Stimulated activated CD4-positive, alpha-beta T cell treated with anti-CD3 and anti-CD28 coated beads, Interleukin-15, amount 100 ng/mL, for 1 hour (primary cell): ENCODE data around the gene PCGF1.
A peak's percentile ranks its signal among the peaks of the same experiment; 100 is the strongest.

Experiments
- DNase-seq, 2 donors: peaks; one replicate each; pipeline ENCODE4 v3.0.0-alpha.2; 2020; ENCODE audit warnings: low read depth in 1 of 2, low spot score in 1 of 2

Gene PCGF1

DNA sequence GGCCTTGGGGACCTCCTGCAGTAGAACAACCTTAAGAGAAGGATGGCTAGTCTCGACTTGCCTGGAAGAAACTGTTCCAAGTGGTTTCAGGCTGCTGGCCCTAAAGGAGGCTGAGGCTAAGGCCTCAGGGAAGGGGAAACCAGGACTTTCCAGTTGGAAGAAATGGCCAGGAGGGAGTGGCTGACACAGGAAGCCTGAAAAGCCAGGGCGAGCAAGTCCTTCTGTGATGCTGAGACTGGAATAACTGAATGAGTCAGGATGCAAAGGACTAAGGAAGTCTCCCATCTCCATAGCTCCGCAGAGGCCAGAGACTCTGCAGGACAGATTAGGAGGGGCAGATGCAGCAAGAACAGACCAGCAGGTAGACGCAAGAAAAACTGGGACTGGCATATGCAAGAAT, 29.6 kb upstream of the PCGF1 start:
- DNase-seq: no peak

DNA sequence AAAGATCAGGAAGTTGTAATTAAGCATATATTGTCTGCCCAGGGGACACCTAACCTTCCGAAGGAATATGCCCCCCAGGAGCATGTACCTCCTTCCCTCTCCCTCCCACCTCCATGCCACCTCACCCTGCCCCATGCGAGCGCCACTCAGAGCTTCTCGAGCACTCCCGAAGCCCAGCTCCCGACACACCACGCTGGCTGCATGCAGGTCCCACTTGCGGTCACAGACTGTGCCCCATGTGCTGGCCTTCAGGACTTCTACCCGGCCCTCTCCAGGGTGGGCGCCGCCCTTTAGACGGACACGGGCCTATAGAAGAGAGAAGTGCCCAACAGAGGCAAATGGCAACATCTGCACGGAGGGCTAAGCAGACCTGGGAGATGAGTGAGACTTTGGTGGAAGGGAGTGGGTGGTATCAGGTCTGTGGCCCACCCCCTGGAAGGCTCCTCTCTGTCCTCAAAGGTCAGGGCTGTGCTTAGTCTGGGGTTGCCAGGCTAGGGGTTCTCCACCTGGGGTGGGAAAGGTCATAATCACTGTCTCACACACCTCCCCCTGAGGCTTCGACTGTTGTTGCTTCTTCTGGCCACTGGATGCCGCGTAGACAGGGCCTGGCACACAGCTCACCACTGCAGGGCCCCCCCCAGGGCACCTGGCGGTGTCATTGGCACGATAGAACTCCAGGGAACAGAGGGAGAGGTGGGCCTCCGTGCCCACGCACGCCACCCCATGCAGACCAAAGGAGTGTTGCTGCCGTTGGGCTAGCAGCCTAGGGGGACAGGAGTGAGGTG, 28.9 kb upstream of the PCGF1 start:
- no peak for DNase-seq

DNA sequence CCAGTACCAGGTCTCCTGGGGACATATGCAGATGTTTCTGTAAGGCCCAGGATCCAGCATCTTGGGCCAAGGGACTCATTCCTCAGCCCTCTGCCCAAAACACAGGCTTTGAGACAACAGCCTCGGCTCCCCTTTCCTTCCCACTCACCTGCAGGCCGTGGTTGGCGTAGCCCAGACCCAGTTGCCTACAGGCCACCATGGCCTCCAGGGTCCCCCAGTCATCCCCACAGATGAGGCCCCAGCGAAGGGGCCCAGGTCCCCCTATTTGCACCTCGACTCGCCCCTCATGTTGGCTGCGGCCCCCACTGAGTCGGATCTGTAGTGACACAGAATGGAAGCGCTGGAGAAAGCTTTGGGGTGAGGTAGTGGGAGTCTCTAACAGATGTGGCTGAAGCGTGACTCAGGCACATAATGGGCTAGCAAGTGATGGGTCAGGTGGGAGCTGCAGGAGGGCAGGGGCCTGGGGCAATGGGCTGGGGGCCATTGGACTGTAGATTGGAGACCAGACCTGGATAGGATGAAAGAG, 28.0 kb upstream of the PCGF1 start:
- DNase-seq: no peak

DNA sequence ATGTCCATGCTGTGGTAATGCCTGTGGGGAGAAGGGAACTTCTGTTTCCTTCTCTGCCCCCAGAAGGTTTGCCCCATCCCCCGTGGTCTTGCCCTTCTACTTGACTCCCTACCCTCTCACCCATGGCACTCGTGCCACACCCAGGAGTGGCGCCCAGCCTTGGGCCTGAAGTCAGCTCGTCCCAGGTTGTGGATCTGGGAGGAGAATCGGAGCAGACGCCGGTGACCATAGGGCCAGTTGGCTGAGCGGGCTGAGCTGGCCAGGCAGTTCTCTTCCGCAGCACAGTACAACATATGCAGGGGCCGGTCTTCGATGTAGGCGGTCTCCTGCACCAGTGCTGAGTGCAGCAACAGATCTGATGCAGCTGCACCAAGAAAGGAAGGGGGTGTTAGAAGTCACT, 26.9 kb upstream of the PCGF1 start:
- DNase-seq: no peak

DNA sequence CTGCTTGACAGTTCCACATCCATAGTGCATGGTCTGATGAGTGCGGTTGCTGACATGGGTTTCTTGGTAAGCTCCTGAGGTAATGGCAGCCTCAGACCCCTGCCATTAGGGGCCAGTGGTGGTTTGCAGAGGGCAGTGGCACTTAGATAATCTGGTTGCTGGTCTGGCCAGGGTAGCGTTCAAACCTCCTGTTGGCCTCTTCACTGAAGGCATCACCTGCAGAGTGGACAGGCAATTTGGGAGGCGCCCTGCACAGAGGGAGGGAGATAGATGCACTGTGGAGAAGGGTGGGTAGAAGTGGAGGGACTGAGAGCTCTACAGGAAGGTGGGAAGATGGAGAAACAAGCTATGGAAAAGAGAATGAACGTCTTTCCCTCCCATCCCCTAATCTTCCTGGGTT, 26.0 kb upstream of the PCGF1 start:
- no peak for DNase-seq

- no peak for DNase-seq
These were observed 24.7 kb upstream of the PCGF1 start for GRCh38 chr2:74532222-74532621.

- DNase-seq: no peak
These were observed 24.2 kb upstream of the PCGF1 start for GRCh38 chr2:74531666-74532065.

GRCh38 chr2:74530239-74531187, 23.0 kb upstream of the PCGF1 start:
- DNase-seq: no peak

- peak; percentile 70 to 81 for DNase-seq
These were observed 22.1 kb upstream of the PCGF1 start, which contains the start of the genes AUP1 and HTRA2 for GRCh38 chr2:74529357-74530238. Gene AUP1, minus strand, starts transcription at chr2:74529706. Its CDS starts 77 bp downstream, at chr2:74529629. Gene HTRA2, plus strand, starts transcription at chr2:74529933. Its CDS starts 74 bp downstream, at chr2:74530007.

GRCh38 chr2:74528600-74529356, 21.3 kb upstream of the PCGF1 start:
- DNase-seq: no peak

- DNase-seq: no peak
These were observed 20.2 kb upstream of the PCGF1 start for GRCh38 chr2:74527741-74528140.

GRCh38 chr2:74526649-74527230, 19.2 kb upstream of the PCGF1 start:
- DNase-seq: no peak

DNA sequence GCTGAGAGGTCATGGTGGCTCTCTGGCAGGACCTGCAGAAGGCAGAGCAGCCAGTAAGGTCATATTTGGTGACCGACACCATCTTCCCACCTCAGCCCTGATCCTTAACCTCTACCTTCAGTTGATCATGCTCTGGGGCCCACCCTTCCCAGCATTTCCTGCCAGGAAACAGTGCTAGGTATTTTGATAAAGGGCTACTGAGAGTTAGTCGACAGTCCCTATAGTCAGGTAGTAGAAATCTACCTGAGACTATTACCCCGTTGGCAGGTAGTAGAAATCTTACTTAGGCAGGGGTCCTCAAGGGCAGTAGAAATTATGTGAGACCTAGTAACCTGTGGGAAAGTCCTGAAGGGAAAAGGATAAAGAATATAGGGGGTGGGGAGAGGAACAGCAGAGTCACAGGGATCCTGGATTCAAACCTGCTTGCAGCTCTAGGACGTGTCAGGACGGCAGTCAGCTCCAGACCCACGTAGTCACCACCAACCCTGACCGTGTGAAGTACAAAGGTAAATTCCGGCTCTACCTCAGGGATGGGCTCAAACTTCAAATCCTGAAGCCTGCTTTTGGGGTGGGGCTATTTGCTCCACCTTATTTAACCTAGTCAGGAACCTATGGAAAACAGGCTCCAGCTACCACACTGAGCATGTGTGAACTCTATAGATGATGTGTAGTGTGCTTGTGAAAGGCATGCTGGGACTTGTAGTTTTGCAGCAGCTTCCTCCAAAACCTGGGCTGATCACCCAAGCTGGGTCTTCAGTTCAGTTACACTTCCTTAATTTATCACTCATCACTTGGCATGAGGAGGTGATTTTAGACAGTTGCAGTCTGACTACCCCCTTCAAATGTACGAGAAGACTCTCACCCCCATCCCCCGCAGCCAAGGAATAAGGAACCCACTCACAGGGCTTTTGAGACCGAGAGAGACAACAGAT, 18.5 kb upstream of the PCGF1 start, which contains the start of gene DQX1:
TSS of gene DQX1 (minus strand) at position 515 of the 932 bp plus-strand sequence. CDS start at position 13, 502 bp downstream.
- DNase-seq: no peak

GRCh38 chr2:74524955-74525716, 17.6 kb upstream of the PCGF1 start:
- no peak for DNase-seq

DNA sequence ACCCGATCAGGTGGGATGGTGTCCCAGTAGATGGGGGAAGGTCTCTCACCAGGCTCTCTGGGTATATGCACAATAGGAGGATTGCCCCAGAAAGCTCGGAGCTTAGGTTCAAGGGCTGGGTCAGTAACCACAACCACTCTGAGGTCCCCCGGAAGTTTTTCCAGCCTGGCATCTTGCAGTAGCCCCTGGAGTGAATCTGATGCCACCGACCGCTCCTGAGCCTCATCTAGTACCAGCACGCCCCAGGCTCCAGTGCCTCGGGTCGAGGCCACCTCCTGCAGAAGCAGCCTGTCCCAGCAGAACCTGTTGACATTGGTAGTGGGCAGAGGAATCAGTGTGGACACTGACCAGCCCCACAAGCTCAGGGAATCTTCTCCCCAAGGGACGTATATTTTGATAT, 16.5 kb upstream of the PCGF1 start:
- DNase-seq: no peak

DNA sequence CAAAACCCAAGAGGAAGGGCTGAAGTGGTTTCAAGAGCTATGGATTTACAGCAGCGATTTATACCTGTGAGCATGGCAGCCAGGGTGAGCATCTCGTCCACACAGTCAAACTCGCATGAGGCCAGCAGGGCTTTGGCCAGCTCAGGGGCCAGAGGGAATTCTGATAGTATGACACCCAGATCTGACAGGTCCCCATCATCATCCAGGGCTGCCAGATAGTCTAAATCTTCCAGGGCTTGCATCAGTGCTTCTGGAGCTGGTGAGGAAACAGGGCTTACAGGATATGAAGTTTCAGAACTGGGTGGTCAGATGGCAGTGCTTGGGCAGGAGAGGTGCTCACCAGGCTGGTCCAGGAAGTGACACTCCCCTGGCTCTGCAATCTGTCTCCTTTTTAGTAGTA, 15.0 kb upstream of the PCGF1 start:
- DNase-seq: no peak

- no peak for DNase-seq
These were observed 9.2 kb upstream of the PCGF1 start for GRCh38 chr2:74516650-74517049.
